HEK293 (cell line): ENCODE data around the gene GLDC.
A peak's percentile ranks its signal among the peaks of the same experiment; 100 is the strongest.

Experiments used
- CTCF ChIA-PET: fragments of 350-600 bp; formaldehyde crosslinking; extraction: SDS; loops from one replicate; lab custom pipeline; 2021; ENCODE audit warnings: antibody characterized with exemption; lab: Yijun Ruan, JAX
- POLR2A ChIA-PET: fragments of 300-600 bp; formaldehyde crosslinking; extraction: SDS; loops from one replicate; lab custom pipeline; 2020; ENCODE audit warnings: antibody characterized with exemption, inconsistent platforms; lab: Yijun Ruan, JAX
- H3K27ac ChIP-seq: fragments of 200-500 bp; sonication (Bioruptor generic); 2 replicates; pipeline ENCODE4 v1.5.1; 2014; ENCODE audit warnings: low read depth, low read length, control low read depth, inconsistent platforms; ENCODE audit errors: extremely low read depth
- H3K36me3 ChIP-seq, 2 experiments: fragments of 200-500 bp in 1 of 2; sonication (Bioruptor generic) in 1 of 2; 1 replicate in 1 of 2; 2 replicates in 1 of 2; pipeline ENCODE4 v1.5.1; 2014 to 2017; ENCODE audit warnings: inconsistent platforms in 2 of 2, low read length in 2 of 2; ENCODE audit not compliant: control insufficient read depth in 2 of 2, insufficient read depth in 1 of 2
- H3K4me1 ChIP-seq: fragments of 200-500 bp; sonication (Bioruptor generic); 2 replicates; pipeline ENCODE4 v1.5.1; 2014; ENCODE audit warnings: mild to moderate bottlenecking, low read length, inconsistent platforms; ENCODE audit not compliant: control insufficient read depth, insufficient read depth
- H3K4me3 ChIP-seq: 2 replicates; pipeline ENCODE4 v1.5.1; 2011; ENCODE audit warnings: low read depth, mild to moderate bottlenecking, control low read depth, low read length, moderate library complexity
- H3K9me3 ChIP-seq: fragments of 200-500 bp; sonication (Bioruptor generic); 2 replicates; pipeline ENCODE4 v1.5.1; 2014; ENCODE audit warnings: low read depth, low read length, inconsistent platforms; ENCODE audit not compliant: control insufficient read depth, insufficient read depth
- AEBP2 ChIP-seq: fragments of 450-650 bp; formaldehyde crosslinking; IDR thresholded peaks from 2 replicates; pipeline ENCODE4 v1.5.1; 2016; ENCODE audit warnings: missing biosample characterization, missing genetic modification characterization, borderline replicate concordance
- KLF10 ChIP-seq: fragments of 450-650 bp; IDR thresholded peaks from 2 replicates; pipeline ENCODE4 v1.5.1; 2018; ENCODE audit warnings: missing biosample characterization, mild to moderate bottlenecking, missing genetic modification characterization
- KLF9 ChIP-seq: fragments of 450-650 bp; formaldehyde crosslinking; IDR thresholded peaks from 2 replicates; pipeline ENCODE4 v1.5.1; 2016; ENCODE audit warnings: missing biosample characterization, missing genetic modification characterization, low read depth
- PRDM6 ChIP-seq: fragments of 450-650 bp; formaldehyde crosslinking; IDR thresholded peaks from 2 replicates; pipeline ENCODE4 v1.5.1; 2017; ENCODE audit warnings: missing biosample characterization, missing genetic modification characterization
- YY2 ChIP-seq: fragments of 450-650 bp; formaldehyde crosslinking; IDR thresholded peaks from 2 replicates; pipeline ENCODE4 v1.5.1; 2016; ENCODE audit warnings: missing biosample characterization, missing genetic modification characterization
- ZIC2 ChIP-seq: fragments of 450-650 bp; formaldehyde crosslinking; IDR thresholded peaks from 2 replicates; pipeline ENCODE4 v1.5.1; 2016; ENCODE audit warnings: missing biosample characterization, missing genetic modification characterization
- ZNF2 ChIP-seq: fragments of 450-650 bp; formaldehyde crosslinking; IDR thresholded peaks from 2 replicates; pipeline ENCODE4 v1.5.1; 2016; ENCODE audit warnings: missing biosample characterization, missing genetic modification characterization
- ZNF311 ChIP-seq: fragments of 450-650 bp; formaldehyde crosslinking; IDR thresholded peaks from 2 replicates; pipeline ENCODE4 v1.5.1; 2017; ENCODE audit warnings: missing biosample characterization, missing genetic modification characterization, borderline replicate concordance
- ZNF416 ChIP-seq: fragments of 450-650 bp; formaldehyde crosslinking; IDR thresholded peaks from 2 replicates; pipeline ENCODE4 v1.5.1; 2016; ENCODE audit warnings: missing biosample characterization, missing genetic modification characterization
- ZNF426 ChIP-seq: fragments of 450-650 bp; formaldehyde crosslinking; IDR thresholded peaks from 2 replicates; pipeline ENCODE4 v1.5.1; 2017; ENCODE audit warnings: missing biosample characterization, missing genetic modification characterization, mild to moderate bottlenecking, inconsistent platforms, moderate library complexity
- ZNF48 ChIP-seq: fragments of 450-650 bp; formaldehyde crosslinking; IDR thresholded peaks from 2 replicates; pipeline ENCODE4 v1.5.1; 2016; ENCODE audit warnings: missing biosample characterization, missing genetic modification characterization
- ZNF555 ChIP-seq: fragments of 450-650 bp; formaldehyde crosslinking; conservative IDR thresholded peaks from 2 replicates; pipeline ENCODE4 v1.5.1; 2017; ENCODE audit warnings: missing biosample characterization, mild to moderate bottlenecking, missing genetic modification characterization, inconsistent platforms
- ZNF792 ChIP-seq: fragments of 450-650 bp; formaldehyde crosslinking; IDR thresholded peaks from 2 replicates; pipeline ENCODE4 v1.5.1; 2016; ENCODE audit warnings: missing biosample characterization, missing genetic modification characterization
- TF ChIP-seq, protein P1 (sequence below): fragments of 450-650 bp; formaldehyde crosslinking; IDR thresholded peaks from 2 replicates; pipeline ENCODE4 v1.5.1; 2016; ENCODE audit warnings: missing biosample characterization, missing genetic modification characterization
- TF ChIP-seq, protein P2 (sequence below): fragments of 450-650 bp; formaldehyde crosslinking; IDR thresholded peaks from 2 replicates; pipeline ENCODE4 v1.5.1; 2016; ENCODE audit warnings: missing biosample characterization, missing genetic modification characterization, low read depth

The GLDC gene

DNA sequence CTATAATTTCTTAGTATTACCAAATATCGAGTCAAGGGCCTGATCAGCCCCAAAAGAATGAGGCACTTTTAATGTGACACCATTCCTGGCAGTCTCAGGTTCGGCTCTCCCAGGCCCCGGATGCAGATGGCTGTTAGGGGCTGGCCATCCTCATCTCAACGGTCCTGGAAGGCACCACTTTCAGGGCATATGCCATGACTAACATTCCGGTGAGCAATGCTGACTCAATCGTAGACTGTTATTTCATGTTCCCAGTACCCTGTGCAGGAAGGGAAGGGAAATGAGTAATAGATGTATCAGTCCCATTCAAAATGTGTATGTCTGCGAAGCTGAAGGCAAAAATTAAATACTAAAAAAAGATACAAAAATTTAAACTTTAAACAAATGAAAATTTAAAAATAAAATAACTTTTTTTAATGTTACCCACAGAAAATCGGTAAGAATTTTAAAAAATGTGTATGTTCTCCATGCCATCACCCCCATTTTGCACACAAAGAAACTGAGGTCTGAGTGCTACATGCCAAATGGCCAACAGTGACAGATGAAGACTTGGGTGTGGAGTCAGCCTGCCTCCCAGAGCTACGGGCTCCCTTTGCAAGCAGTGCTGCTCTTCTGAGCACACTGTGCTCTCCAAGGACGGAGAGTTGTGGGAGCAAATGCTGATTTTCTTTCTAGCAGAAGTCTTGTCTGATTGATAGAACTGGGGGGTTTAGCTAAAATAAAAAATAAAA is 79.0 kb downstream of the GLDC start:
- Histone ChIP-seq H3K9me3 (no peaks in the 10 kb centered on the region), H3K27ac (no peak overlapping the region), H3K36me3 (peaks cover 0 to 15% of the 10 kb centered on the region in 2 experiments; a peak in 1 of 3 replicates), H3K4me1 (no peaks in the 10 kb centered on the region), H3K4me3 (no peak overlapping the region)
- CTCF ChIA-PET = interaction anchor here (0.7 to 5.5 kb wide), 7 partner anchors 9 to 216 kb away, joined by 3 to 44 read pairs (median 8); no protein-coding TSS in a partner anchor
- POLR2A ChIA-PET = no interaction called here
- no peak for TF ChIP-seq ZNF2 (tag by site-specific recombination)
- TF ChIP-seq, protein P1, sequence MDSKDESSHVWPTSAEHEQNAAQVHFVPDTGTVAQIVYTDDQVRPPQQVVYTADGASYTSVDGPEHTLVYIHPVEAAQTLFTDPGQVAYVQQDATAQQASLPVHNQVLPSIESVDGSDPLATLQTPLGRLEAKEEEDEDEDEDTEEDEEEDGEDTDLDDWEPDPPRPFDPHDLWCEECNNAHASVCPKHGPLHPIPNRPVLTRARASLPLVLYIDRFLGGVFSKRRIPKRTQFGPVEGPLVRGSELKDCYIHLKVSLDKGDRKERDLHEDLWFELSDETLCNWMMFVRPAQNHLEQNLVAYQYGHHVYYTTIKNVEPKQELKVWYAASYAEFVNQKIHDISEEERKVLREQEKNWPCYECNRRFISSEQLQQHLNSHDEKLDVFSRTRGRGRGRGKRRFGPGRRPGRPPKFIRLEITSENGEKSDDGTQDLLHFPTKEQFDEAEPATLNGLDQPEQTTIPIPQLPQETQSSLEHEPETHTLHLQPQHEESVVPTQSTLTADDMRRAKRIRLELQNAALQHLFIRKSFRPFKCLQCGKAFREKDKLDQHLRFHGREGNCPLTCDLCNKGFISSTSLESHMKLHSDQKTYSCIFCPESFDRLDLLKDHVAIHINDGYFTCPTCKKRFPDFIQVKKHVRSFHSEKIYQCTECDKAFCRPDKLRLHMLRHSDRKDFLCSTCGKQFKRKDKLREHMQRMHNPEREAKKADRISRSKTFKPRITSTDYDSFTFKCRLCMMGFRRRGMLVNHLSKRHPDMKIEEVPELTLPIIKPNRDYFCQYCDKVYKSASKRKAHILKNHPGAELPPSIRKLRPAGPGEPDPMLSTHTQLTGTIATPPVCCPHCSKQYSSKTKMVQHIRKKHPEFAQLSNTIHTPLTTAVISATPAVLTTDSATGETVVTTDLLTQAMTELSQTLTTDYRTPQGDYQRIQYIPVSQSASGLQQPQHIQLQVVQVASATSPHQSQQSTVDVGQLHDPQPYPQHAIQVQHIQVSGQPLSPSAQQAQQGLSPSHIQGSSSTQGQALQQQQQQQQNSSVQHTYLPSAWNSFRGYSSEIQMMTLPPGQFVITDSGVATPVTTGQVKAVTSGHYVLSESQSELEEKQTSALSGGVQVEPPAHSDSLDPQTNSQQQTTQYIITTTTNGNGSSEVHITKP (tag by site-specific recombination) = peak; percentile 41; the same call in 1 of the 2 replicates

GRCh38 chr9:6565312-6565711 is 80.2 kb downstream of the GLDC start:
- CTCF ChIA-PET = interaction anchor here (5.5 kb wide), 1 partner anchor 210 kb away, joined by 44 read pairs; no protein-coding TSS in a partner anchor
- H3K36me3 ChIP-seq = peaks cover 0 to 15% of the 10 kb centered on the region in 2 experiments; a peak in 1 of 3 replicates
- H3K4me1 ChIP-seq = no peaks in the 10 kb centered on the region
- POLR2A ChIA-PET = interaction anchor here (1.0 kb wide), 1 partner anchor 152 kb away, joined by 3 read pairs; the partner anchor contains the start of gene UHRF2
- H3K9me3 ChIP-seq = no peaks in the 10 kb centered on the region
- H3K27ac ChIP-seq = no peak overlapping the region
- no peak for TF ChIP-seq ZNF311 (tag by site-specific recombination)
- no peak for TF ChIP-seq ZNF555 (tag by site-specific recombination)
- no peak for TF ChIP-seq ZNF48 (tag by site-specific recombination)
- no peak for TF ChIP-seq YY2
- no peak for TF ChIP-seq ZNF416 (tag by site-specific recombination)
- TF ChIP-seq, protein P2, sequence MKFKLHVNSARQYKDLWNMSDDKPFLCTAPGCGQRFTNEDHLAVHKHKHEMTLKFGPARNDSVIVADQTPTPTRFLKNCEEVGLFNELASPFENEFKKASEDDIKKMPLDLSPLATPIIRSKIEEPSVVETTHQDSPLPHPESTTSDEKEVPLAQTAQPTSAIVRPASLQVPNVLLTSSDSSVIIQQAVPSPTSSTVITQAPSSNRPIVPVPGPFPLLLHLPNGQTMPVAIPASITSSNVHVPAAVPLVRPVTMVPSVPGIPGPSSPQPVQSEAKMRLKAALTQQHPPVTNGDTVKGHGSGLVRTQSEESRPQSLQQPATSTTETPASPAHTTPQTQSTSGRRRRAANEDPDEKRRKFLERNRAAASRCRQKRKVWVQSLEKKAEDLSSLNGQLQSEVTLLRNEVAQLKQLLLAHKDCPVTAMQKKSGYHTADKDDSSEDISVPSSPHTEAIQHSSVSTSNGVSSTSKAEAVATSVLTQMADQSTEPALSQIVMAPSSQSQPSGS (tag by site-specific recombination) = no peak
- TF ChIP-seq ZIC2 (tag by site-specific recombination) = no peak
- TF ChIP-seq KLF9 (tag by site-specific recombination) = no peak
- TF ChIP-seq ZNF792 = no peak
- no peak overlapping the region for H3K4me3 ChIP-seq

DNA sequence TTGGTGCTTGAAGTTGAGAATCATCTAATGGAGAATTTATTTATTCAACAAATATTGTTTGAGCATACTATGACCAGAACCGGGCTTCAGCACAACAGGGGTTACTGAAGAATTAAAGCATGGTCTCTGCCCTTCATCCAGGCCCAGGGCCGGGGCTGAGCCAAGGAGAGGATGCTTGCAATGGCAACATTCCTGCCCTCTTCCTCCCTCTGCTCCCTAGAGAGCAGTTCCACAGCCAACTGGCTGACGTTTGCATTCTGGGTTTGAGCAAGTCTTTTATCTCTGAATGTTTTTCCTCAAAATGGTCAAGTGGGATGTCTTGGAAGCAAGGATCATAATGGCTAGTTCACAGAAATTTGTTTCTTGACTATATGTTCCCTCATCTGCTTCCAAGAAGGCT is 80.7 kb downstream of the GLDC start:
- Histone ChIP-seq H3K9me3 (no peaks in the 10 kb centered on the region), H3K27ac (no peak overlapping the region), H3K4me3 (no peak overlapping the region), H3K36me3 (peaks cover 0 to 19% of the 10 kb centered on the region in 2 experiments; a peak in 1 of 3 replicates), H3K4me1 (no peaks in the 10 kb centered on the region)
- POLR2A ChIA-PET = interaction anchor here (1.0 kb wide), 1 partner anchor 152 kb away, joined by 3 read pairs; the partner anchor contains the start of gene UHRF2
- TF ChIP-seq AEBP2 (tag by site-specific recombination) (no peak), PRDM6 (tag by site-specific recombination) (no peak), ZNF426 (tag by site-specific recombination) (no peak), KLF10 (no peak)
- CTCF ChIA-PET = interaction anchor here (5.5 kb wide), 1 partner anchor 210 kb away, joined by 44 read pairs; no protein-coding TSS in a partner anchor
